KMS-11 (cell line): Measurements from ENCODE around the gene NRG3.

Experiments
- H2AFZ ChIP-seq: fragments of 200-600 bp; sonication (generic); 2 replicates; pipeline ENCODE4 v1.6.1; 2016; ENCODE audit warnings: antibody characterized with exemption, mixed run types, low read depth
- H3K27ac ChIP-seq: fragments of 200-600 bp; sonication (generic); 2 replicates; pipeline ENCODE4 v1.6.1; 2016; ENCODE audit warnings: mild to moderate bottlenecking, mixed run types
- H3K27me3 ChIP-seq: fragments of 200-600 bp; sonication (generic); 2 replicates; pipeline ENCODE4 v1.6.1; 2017; ENCODE audit warnings: mild to moderate bottlenecking, low read depth, mixed run types, moderate library complexity; ENCODE audit not compliant: insufficient read depth
- H3K36me3 ChIP-seq: fragments of 200-600 bp; sonication (generic); 2 replicates; pipeline ENCODE4 v1.6.1; 2017; ENCODE audit warnings: mild to moderate bottlenecking, mixed run types; ENCODE audit not compliant: insufficient read depth
- H3K4me1 ChIP-seq: fragments of 200-600 bp; sonication (generic); 2 replicates; pipeline ENCODE4 v1.6.1; 2016; ENCODE audit warnings: mild to moderate bottlenecking, low read depth, mixed run types; ENCODE audit not compliant: poor library complexity, severe bottlenecking
- H3K4me2 ChIP-seq: fragments of 200-600 bp; sonication (generic); 2 replicates; pipeline ENCODE4 v1.7.0; 2016; ENCODE audit warnings: mild to moderate bottlenecking, mixed run types
- H3K4me3 ChIP-seq: fragments of 200-600 bp; sonication (generic); IDR thresholded peaks from 2 replicates; pipeline ENCODE4 v1.6.1; 2017; ENCODE audit warnings: low read depth, low read length, mixed read lengths; ENCODE audit not compliant: insufficient read depth
- H3K79me2 ChIP-seq: fragments of 200-600 bp; sonication (generic); 2 replicates; pipeline ENCODE4 v1.6.1; 2016; ENCODE audit warnings: low read depth, mixed run types; ENCODE audit not compliant: insufficient read depth
- H3K9ac ChIP-seq: fragments of 200-600 bp; sonication (generic); 2 replicates; pipeline ENCODE4 v1.6.1; 2016; ENCODE audit warnings: mild to moderate bottlenecking, mixed run types
- H4K20me1 ChIP-seq: fragments of 200-600 bp; sonication (generic); 2 replicates; pipeline ENCODE4 v1.6.1; 2016; ENCODE audit warnings: mild to moderate bottlenecking, mixed run types; ENCODE audit not compliant: insufficient read depth
- CTCF ChIP-seq: fragments of 200-600 bp; sonication (generic); conservative IDR thresholded peaks from 2 replicates; pipeline ENCODE4 v1.6.1; 2017; ENCODE audit warnings: low read depth, mild to moderate bottlenecking, antibody characterized with exemption, low read length, moderate library complexity, mixed read lengths

Gene NRG3

GRCh38 chr10:82068501-82068900 lies 193.5 kb downstream of the NRG3 start:
- no peaks in the 10 kb centered on the region for H3K79me2 ChIP-seq
- no peak overlapping the region for H3K27ac ChIP-seq
- H3K9ac ChIP-seq, result no peak overlapping the region
- H3K27me3 ChIP-seq, result no peaks in the 10 kb centered on the region
- H4K20me1 ChIP-seq, result no peaks in the 10 kb centered on the region
- no peak overlapping the region for H2AFZ ChIP-seq
- no peaks in the 10 kb centered on the region for H3K36me3 ChIP-seq
- no peaks in the 10 kb centered on the region for H3K4me1 ChIP-seq
- H3K4me2 ChIP-seq, result no peak overlapping the region
- H3K4me3 ChIP-seq, result no peak overlapping the region
- TF ChIP-seq CTCF, result no peak

- H3K9ac ChIP-seq, result no peak overlapping the region
- H4K20me1 ChIP-seq, result no peaks in the 10 kb centered on the region
- H3K4me2 ChIP-seq, result no peak overlapping the region
- H3K4me3 ChIP-seq, result no peak overlapping the region
- no peaks in the 10 kb centered on the region for H3K27me3 ChIP-seq
- no peaks in the 10 kb centered on the region for H3K79me2 ChIP-seq
- H3K27ac ChIP-seq, result no peak overlapping the region
- no peak overlapping the region for H2AFZ ChIP-seq
- no peaks in the 10 kb centered on the region for H3K4me1 ChIP-seq
- TF ChIP-seq CTCF, result no peak
- H3K36me3 ChIP-seq, result no peaks in the 10 kb centered on the region
Observed at GRCh38 chr10:82071231-82071630, 196.2 kb downstream of the NRG3 start.

- no peak overlapping the region for H3K27ac ChIP-seq
- no peak overlapping the region for H2AFZ ChIP-seq
- H3K4me2 ChIP-seq, result no peak overlapping the region
- H3K79me2 ChIP-seq, result no peaks in the 10 kb centered on the region
- TF ChIP-seq CTCF, result no peak
- no peak overlapping the region for H3K4me3 ChIP-seq
- H3K27me3 ChIP-seq, result no peaks in the 10 kb centered on the region
- no peaks in the 10 kb centered on the region for H3K36me3 ChIP-seq
- no peaks in the 10 kb centered on the region for H3K4me1 ChIP-seq
- no peak overlapping the region for H3K9ac ChIP-seq
- H4K20me1 ChIP-seq, result no peaks in the 10 kb centered on the region
Observed at GRCh38 chr10:82072124-82072523, 197.1 kb downstream of the NRG3 start.

- H3K27me3 ChIP-seq, result no peaks in the 10 kb centered on the region
- no peak overlapping the region for H3K9ac ChIP-seq
- H3K4me1 ChIP-seq, result no peaks in the 10 kb centered on the region
- no peak overlapping the region for H3K27ac ChIP-seq
- H4K20me1 ChIP-seq, result no peaks in the 10 kb centered on the region
- H3K36me3 ChIP-seq, result no peaks in the 10 kb centered on the region
- no peak for TF ChIP-seq CTCF
- H3K4me3 ChIP-seq, result no peak overlapping the region
- no peak overlapping the region for H2AFZ ChIP-seq
- no peak overlapping the region for H3K4me2 ChIP-seq
- H3K79me2 ChIP-seq, result no peaks in the 10 kb centered on the region
Observed at GRCh38 chr10:82075605-82076004, 200.6 kb downstream of the NRG3 start.

- no peaks in the 10 kb centered on the region for H3K27me3 ChIP-seq
- H4K20me1 ChIP-seq, result no peaks in the 10 kb centered on the region
- no peak overlapping the region for H3K27ac ChIP-seq
- no peak overlapping the region for H2AFZ ChIP-seq
- no peak overlapping the region for H3K4me3 ChIP-seq
- H3K36me3 ChIP-seq, result no peaks in the 10 kb centered on the region
- H3K79me2 ChIP-seq, result no peaks in the 10 kb centered on the region
- no peaks in the 10 kb centered on the region for H3K4me1 ChIP-seq
- H3K4me2 ChIP-seq, result no peak overlapping the region
- H3K9ac ChIP-seq, result no peak overlapping the region
- TF ChIP-seq CTCF, result no peak
Observed at GRCh38 chr10:82084496-82084895, 209.5 kb downstream of the NRG3 start.
